ENCODE data around the gene SOX10. TPM values are rescaled to one million over a fixed set of nuclear protein-coding genes. Genes with fewer than 3 reads are reported as not detected.
"Not testable (repeated sequence)": the region's sequence is repeated elsewhere in the genome, so short reads cannot be mapped to it uniquely, and the experiment has no call there.

Gene SOX10
- total and polyA plus RNA-seq, 2 donors from 2014 or later, result 0.22 to 1.5 TPM

DNA sequence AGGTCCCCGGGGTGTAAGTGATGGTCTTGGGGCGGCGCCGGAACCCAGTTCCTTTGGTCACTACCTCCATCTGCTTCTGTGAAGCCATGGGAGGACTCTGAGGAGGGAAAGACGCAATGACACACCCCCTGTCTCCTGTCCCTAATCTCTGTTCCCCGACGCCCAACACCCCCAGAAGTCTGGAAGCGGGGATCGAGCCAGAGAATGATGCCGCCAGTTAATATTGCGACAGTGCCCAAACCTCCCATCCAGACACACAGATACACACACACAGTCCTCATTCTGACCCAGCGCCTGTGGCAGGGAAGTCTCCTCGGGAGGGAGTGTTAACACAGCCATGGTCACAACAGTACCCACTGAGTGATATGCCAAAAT is 31.3 kb downstream of the SOX10 start:
- Histone ChIP-seq H3K4me1 (ENCODE audit: control insufficient read depth in 2 of 3, insufficient read depth in 2 of 3, low read depth in 1 of 3, low read length in 3 of 3) (peaks cover 0 to 11% (median 5%) of the 10 kb centered on the region in 3 donors), H3K9me3 (ENCODE audit: control insufficient read depth in 2 of 3, insufficient read depth in 1 of 3, low read length in 3 of 3) (no peaks in the 10 kb centered on the region), H3K9ac (ENCODE audit: low read length in 3 of 3) (peak overlapping the region; percentile 2 to 94 (median 84)), H3K27ac (ENCODE audit: low read depth in 2 of 2, low read length in 2 of 2) (no peak overlapping the region), H3K4me3 (ENCODE audit: low read length in 3 of 3) (peak overlapping the region; percentile 85 to 94 (median 89)), H3K27me3 (ENCODE audit: control insufficient read depth, insufficient read depth, low read length) (no peaks in the 10 kb centered on the region), H3K36me3 (ENCODE audit: control insufficient read depth in 2 of 3, insufficient read depth in 3 of 3, low read length in 3 of 3) (peaks cover 2 to 14% (median 7%) of the 10 kb centered on the region in 3 donors)
- TF ChIP-seq, protein P1, sequence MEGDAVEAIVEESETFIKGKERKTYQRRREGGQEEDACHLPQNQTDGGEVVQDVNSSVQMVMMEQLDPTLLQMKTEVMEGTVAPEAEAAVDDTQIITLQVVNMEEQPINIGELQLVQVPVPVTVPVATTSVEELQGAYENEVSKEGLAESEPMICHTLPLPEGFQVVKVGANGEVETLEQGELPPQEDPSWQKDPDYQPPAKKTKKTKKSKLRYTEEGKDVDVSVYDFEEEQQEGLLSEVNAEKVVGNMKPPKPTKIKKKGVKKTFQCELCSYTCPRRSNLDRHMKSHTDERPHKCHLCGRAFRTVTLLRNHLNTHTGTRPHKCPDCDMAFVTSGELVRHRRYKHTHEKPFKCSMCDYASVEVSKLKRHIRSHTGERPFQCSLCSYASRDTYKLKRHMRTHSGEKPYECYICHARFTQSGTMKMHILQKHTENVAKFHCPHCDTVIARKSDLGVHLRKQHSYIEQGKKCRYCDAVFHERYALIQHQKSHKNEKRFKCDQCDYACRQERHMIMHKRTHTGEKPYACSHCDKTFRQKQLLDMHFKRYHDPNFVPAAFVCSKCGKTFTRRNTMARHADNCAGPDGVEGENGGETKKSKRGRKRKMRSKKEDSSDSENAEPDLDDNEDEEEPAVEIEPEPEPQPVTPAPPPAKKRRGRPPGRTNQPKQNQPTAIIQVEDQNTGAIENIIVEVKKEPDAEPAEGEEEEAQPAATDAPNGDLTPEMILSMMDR (IDR thresholded peaks at IDR 0.05; ENCODE audit: borderline replicate concordance, extremely low read depth, insufficient read depth), result no peak
- intact Hi-C loops (cut with DNase I), result no loop called here
- no peak for FAIRE-seq
- DNase-seq, result no peak

GRCh38 chr22:37952629-37953028 is 31.7 kb downstream of the SOX10 start:
- intact Hi-C loops (cut with DNase I); DNase-seq; FAIRE-seq; H3K27ac ChIP-seq (ENCODE audit: low read depth in 2 of 2, low read length in 2 of 2); H3K27me3 ChIP-seq (ENCODE audit: control insufficient read depth, insufficient read depth, low read length); H3K9me3 ChIP-seq (ENCODE audit: control insufficient read depth in 2 of 3, insufficient read depth in 1 of 3, low read length in 3 of 3): not testable (repeated sequence)
- Histone ChIP-seq H3K4me3 (ENCODE audit: low read length in 3 of 3) (peak overlapping the region; percentile 85 to 94 (median 89)), H3K4me1 (ENCODE audit: control insufficient read depth in 2 of 3, insufficient read depth in 2 of 3, low read depth in 1 of 3, low read length in 3 of 3) (peaks cover 0 to 11% (median 5%) of the 10 kb centered on the region in 3 donors), H3K9ac (ENCODE audit: low read length in 3 of 3) (peak overlapping the region in 2 of 3 donors; percentile 84 to 94), H3K36me3 (ENCODE audit: control insufficient read depth in 2 of 3, insufficient read depth in 3 of 3, low read length in 3 of 3) (peaks cover 2 to 11% (median 7%) of the 10 kb centered on the region in 3 donors)

DNA sequence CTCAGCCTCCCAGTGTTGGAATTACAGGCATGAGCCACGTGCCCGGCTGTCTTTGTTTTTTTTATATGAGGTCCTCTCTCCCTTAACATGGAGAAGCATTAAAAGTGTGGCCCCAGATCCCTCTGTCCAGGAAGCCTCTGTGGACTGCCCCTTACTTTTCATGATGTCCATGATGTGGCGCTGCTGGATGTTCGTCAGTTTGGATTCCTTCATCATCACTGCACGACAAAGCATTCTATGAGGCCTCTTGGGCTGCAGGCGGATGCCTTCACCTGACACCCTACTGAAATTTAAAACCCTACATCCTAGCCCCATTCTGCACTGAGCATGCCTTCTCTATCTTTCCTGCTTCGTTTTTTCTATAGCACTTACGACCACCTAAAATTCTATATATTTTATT is 33.0 kb downstream of the SOX10 start:
- peaks cover 0 to 11% (median 5%) of the 10 kb centered on the region in 3 donors for H3K4me1 ChIP-seq (ENCODE audit: control insufficient read depth in 2 of 3, insufficient read depth in 2 of 3, low read depth in 1 of 3, low read length in 3 of 3)
- intact Hi-C loops (cut with DNase I), result no loop called here
- TF ChIP-seq, protein P1 (IDR thresholded peaks at IDR 0.05; ENCODE audit: borderline replicate concordance, extremely low read depth, insufficient read depth), result no peak
- H3K4me3 ChIP-seq (ENCODE audit: low read length in 3 of 3), result no peak overlapping the region
- no peak overlapping the region for H3K27ac ChIP-seq (ENCODE audit: low read depth in 2 of 2, low read length in 2 of 2)
- FAIRE-seq (no peak), DNase-seq (peak in 3 of 5 donors; percentile 57 to 66 (median 65))
- no peaks in the 10 kb centered on the region for H3K36me3 ChIP-seq (ENCODE audit: control insufficient read depth in 2 of 3, insufficient read depth in 3 of 3, low read length in 3 of 3)
- no peaks in the 10 kb centered on the region for H3K9me3 ChIP-seq (ENCODE audit: control insufficient read depth in 2 of 3, insufficient read depth in 1 of 3, low read length in 3 of 3)
- no peaks in the 10 kb centered on the region for H3K27me3 ChIP-seq (ENCODE audit: control insufficient read depth, insufficient read depth, low read length)
- H3K9ac ChIP-seq (ENCODE audit: low read length in 3 of 3), result no peak overlapping the region

DNA sequence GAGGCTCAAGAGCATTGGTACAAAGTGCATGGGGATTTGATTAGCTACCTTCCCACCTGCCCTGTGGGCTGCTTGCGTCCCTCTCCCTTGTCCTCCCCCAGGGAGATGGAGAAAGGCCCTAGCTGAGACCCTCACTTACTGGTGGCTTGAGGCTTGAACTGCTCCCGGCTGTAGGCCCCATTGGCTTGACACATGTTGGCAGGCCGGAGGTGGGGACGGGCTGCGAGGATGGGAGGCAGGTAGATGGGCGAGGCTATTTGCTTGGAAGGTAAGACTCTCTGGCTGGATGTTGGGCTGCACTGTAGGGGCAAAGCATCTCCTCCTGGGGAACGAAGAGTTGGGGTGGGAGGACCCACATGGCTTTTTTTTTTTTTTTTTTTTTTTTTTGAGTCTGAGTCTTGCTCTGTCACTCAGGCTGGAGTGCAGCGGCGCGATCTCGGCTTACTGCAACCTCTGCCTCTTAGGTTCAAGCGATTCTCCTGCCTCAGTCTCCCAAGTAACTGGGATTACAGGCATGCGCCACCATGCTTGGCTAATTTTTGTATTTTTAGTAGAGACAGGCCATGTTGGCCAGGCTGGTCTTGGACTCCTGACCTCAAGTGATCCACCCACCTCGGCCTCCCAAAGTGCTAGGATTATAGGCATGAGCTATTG is 37.1 kb downstream of the SOX10 start:
- peak in 1 of 5 donors; percentile 61 for DNase-seq
- intact Hi-C loops (cut with DNase I); H3K4me3 ChIP-seq (ENCODE audit: low read length in 3 of 3); H3K27ac ChIP-seq (ENCODE audit: low read depth in 2 of 2, low read length in 2 of 2); H3K36me3 ChIP-seq (ENCODE audit: control insufficient read depth in 2 of 3, insufficient read depth in 3 of 3, low read length in 3 of 3); H3K9me3 ChIP-seq (ENCODE audit: control insufficient read depth in 2 of 3, insufficient read depth in 1 of 3, low read length in 3 of 3); FAIRE-seq; H3K9ac ChIP-seq (ENCODE audit: low read length in 3 of 3); H3K27me3 ChIP-seq (ENCODE audit: control insufficient read depth, insufficient read depth, low read length): not testable (repeated sequence)
- H3K4me1 ChIP-seq (ENCODE audit: control insufficient read depth in 2 of 3, insufficient read depth in 2 of 3, low read depth in 1 of 3, low read length in 3 of 3), result peaks cover 0 to 10% (median 6%) of the 10 kb centered on the region in 3 donors

- H3K9ac ChIP-seq (ENCODE audit: low read length in 3 of 3); FAIRE-seq; H3K4me3 ChIP-seq (ENCODE audit: low read length in 3 of 3); H3K27me3 ChIP-seq (ENCODE audit: control insufficient read depth, insufficient read depth, low read length); H3K27ac ChIP-seq (ENCODE audit: low read depth in 2 of 2, low read length in 2 of 2); H3K9me3 ChIP-seq (ENCODE audit: control insufficient read depth in 2 of 3, insufficient read depth in 1 of 3, low read length in 3 of 3); intact Hi-C loops (cut with DNase I): not testable (repeated sequence)
- peaks cover 0 to 11% (median 11%) of the 10 kb centered on the region in 3 donors for H3K36me3 ChIP-seq (ENCODE audit: control insufficient read depth in 2 of 3, insufficient read depth in 3 of 3, low read length in 3 of 3)
- peak in 1 of 5 donors; percentile 54 for DNase-seq
- peaks cover 0 to 10% (median 6%) of the 10 kb centered on the region in 3 donors for H3K4me1 ChIP-seq (ENCODE audit: control insufficient read depth in 2 of 3, insufficient read depth in 2 of 3, low read depth in 1 of 3, low read length in 3 of 3)
Measured at GRCh38 chr22:37944423-37944822, 39.9 kb downstream of the SOX10 start.
